PC-9 (cell line): ENCODE results near the gene WIPI1. TPM values are rescaled to one million over a fixed set of nuclear protein-coding genes. Genes with fewer than 3 reads are reported as not detected.

Experiments
- BruUV-seq: library from RNA; stranded (reverse); fragments of 400-500 nt; replicated peaks from 2 replicates; lab custom pipeline; 2021; lab: Mats Ljungman, UMichigan
- CTCF ChIA-PET: fragments of 300-600 bp; sonication (Branson Sonifier 250); formaldehyde crosslinking; loops from one replicate; lab custom pipeline; 2022; ENCODE audit warnings: antibody characterized with exemption; lab: Charles Lee
- POLR2A ChIA-PET: fragments of 300-600 bp; sonication (Branson Sonifier 250); formaldehyde crosslinking; loops from one replicate; lab custom pipeline; 2022; ENCODE audit warnings: antibody characterized with exemption; ENCODE audit not compliant: unreplicated experiment; lab: Charles Lee
- DNase-seq, 2 experiments: peaks; one replicate each; pipeline versions ENCODE4 v3.0.0 to v3.0.0-alpha.2; 2015 to 2022; ENCODE audit warnings: mixed read lengths in 1 of 2
- H2AFZ ChIP-seq: fragments of 200-600 bp; sonication (generic); 2 replicates; pipeline ENCODE4 v1.8.1; 2017; ENCODE audit warnings: antibody characterized with exemption
- H3F3A ChIP-seq: fragments of 200-600 bp; sonication (generic); 2 replicates; pipeline ENCODE4 v1.8.1; 2017; ENCODE audit warnings: antibody characterized with exemption, mild to moderate bottlenecking, low read depth; ENCODE audit not compliant: insufficient read depth
- H3K27ac ChIP-seq: fragments of 200-600 bp; sonication (generic); 2 replicates; pipeline ENCODE4 v1.6.1; 2016; ENCODE audit warnings: mixed run types
- H3K27me3 ChIP-seq: fragments of 200-600 bp; sonication (generic); 2 replicates; pipeline ENCODE4 v1.6.1; 2016; ENCODE audit warnings: low read depth, mixed run types; ENCODE audit not compliant: insufficient read depth
- H3K36me3 ChIP-seq: fragments of 200-600 bp; sonication (generic); 2 replicates; pipeline ENCODE4 v1.6.1; 2016; ENCODE audit warnings: low read depth, mixed run types
- H3K4me1 ChIP-seq: fragments of 200-600 bp; sonication (generic); replicated peaks from 2 replicates; pipeline ENCODE4 v1.6.1; 2016; ENCODE audit warnings: mixed run types; ENCODE audit not compliant: insufficient read depth
- H3K4me2 ChIP-seq: fragments of 200-600 bp; sonication (generic); 2 replicates; pipeline ENCODE4 v1.6.1; 2017; ENCODE audit warnings: mixed run types
- H3K4me3 ChIP-seq: fragments of 200-600 bp; sonication (generic); 2 replicates; pipeline ENCODE4 v1.6.1; 2016; ENCODE audit warnings: mixed run types
- H3K79me2 ChIP-seq: fragments of 200-600 bp; sonication (generic); 2 replicates; pipeline ENCODE4 v1.6.1; 2017; ENCODE audit warnings: low read depth, mixed run types
- H3K9me2 ChIP-seq: fragments of 200-600 bp; sonication (generic); 2 replicates; pipeline ENCODE4 v1.8.1; 2017; ENCODE audit warnings: mild to moderate bottlenecking; ENCODE audit not compliant: insufficient read depth
- H3K9me3 ChIP-seq: fragments of 200-600 bp; sonication (generic); 2 replicates; pipeline ENCODE4 v1.8.1; 2016; ENCODE audit warnings: low read depth; ENCODE audit not compliant: insufficient read depth
- H4K20me1 ChIP-seq: fragments of 200-600 bp; sonication (generic); 2 replicates; pipeline ENCODE4 v1.8.1; 2017; ENCODE audit not compliant: insufficient read depth
- EZH2 ChIP-seq: fragments of 200-600 bp; sonication (generic); IDR thresholded peaks from 2 replicates; pipeline ENCODE4 v1.8.0; 2017; ENCODE audit warnings: antibody characterized with exemption, low read depth
- intact Hi-C: fragments of 100-400 bp; cut with micrococcal nuclease; formaldehyde crosslinking; loops from one replicate; pipeline ENCODE4 v1.10.0; 2022; ENCODE audit not compliant: unreplicated experiment
- total RNA-seq: library from RNA; stranded (reverse); gene quantifications from 2 replicates; pipeline ENCODE4 v1.2.3, GENCODE V29; 2021
- TF ChIP-seq, protein P1 (sequence below): fragments of 200-600 bp; sonication (generic); conservative IDR thresholded peaks from 2 replicates; pipeline ENCODE4 v1.6.1; 2017; ENCODE audit warnings: mixed run types, antibody characterized with exemption, mild to moderate bottlenecking, moderate library complexity

Gene WIPI1
- total RNA-seq, 1 experiment from 2014 or later: 11.2 TPM

DNA sequence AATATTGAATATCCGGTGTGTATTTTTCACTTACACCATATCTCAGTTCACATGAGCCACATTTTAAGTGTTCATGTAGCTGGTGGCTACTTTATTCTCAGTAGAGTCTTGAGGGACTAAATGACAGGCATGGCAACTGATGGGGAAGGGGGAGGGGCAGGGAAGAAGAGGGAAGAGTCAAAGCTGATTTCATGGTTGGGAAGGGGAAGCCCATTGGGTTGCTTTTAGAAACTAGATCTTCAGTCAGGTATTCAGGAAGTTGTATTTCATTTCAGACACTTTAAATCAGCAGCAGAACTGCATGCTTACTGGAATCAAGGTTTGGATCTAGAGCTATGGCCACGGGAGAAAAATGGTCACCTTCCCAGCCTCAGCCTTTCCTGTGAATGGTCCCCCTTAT, 2.9 kb upstream of the WIPI1 start:
- Histone ChIP-seq H3K4me2 (no peak overlapping the region), H3K79me2 (no peaks in the 10 kb centered on the region), H3K36me3 (no peaks in the 10 kb centered on the region), H4K20me1 (no peaks in the 10 kb centered on the region), H2AFZ (no peak overlapping the region), H3K4me1 (peaks cover 30% of the 10 kb centered on the region), H3K27ac (no peak overlapping the region), H3K4me3 (no peak overlapping the region), H3K9me3 (no peaks in the 10 kb centered on the region), H3K9me2 (no peaks in the 10 kb centered on the region), H3K27me3 (no peaks in the 10 kb centered on the region), H3F3A (peaks cover 20% of the 10 kb centered on the region)
- BruUV-seq: no TSS peak
- no peak for DNase-seq
- intact Hi-C loops: loop anchor here (10.0 kb wide), 3 partner anchors 355 to 1745 kb away; no protein-coding TSS in a partner anchor
- CTCF ChIA-PET: no interaction called here
- TF ChIP-seq, protein P1, sequence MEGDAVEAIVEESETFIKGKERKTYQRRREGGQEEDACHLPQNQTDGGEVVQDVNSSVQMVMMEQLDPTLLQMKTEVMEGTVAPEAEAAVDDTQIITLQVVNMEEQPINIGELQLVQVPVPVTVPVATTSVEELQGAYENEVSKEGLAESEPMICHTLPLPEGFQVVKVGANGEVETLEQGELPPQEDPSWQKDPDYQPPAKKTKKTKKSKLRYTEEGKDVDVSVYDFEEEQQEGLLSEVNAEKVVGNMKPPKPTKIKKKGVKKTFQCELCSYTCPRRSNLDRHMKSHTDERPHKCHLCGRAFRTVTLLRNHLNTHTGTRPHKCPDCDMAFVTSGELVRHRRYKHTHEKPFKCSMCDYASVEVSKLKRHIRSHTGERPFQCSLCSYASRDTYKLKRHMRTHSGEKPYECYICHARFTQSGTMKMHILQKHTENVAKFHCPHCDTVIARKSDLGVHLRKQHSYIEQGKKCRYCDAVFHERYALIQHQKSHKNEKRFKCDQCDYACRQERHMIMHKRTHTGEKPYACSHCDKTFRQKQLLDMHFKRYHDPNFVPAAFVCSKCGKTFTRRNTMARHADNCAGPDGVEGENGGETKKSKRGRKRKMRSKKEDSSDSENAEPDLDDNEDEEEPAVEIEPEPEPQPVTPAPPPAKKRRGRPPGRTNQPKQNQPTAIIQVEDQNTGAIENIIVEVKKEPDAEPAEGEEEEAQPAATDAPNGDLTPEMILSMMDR: no peak
- TF ChIP-seq EZH2: no peak
- POLR2A ChIA-PET: no interaction called here

DNA sequence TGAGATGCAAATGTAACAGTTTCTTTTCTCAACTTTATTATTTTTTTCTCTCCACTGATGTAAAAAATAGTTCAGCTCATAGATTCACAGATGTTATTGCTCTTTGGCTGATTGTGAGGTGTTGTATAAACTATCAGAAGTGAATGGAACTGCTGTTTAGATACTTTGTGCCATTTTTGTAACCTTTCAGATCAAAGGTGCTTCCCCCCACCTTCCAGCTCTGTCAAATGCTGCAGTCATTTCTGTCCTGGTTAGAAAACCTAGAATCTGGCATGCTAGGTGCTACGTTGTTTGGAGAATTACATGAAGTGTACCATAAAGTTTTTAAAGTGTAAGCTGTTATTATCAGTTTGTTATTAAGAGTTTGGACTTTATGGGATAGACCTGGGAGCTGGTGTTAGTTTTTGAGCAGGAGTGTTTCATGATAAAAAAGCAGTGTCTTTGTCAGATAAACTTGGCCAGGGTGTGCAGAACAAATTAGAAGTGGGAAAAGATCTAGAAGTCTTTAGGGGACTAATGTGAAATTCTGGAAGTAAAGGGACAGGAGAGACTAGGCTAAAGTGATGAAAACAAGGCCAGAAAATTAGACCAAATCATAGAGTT, 1.8 kb upstream of the WIPI1 start:
- Histone ChIP-seq H3K27me3 (no peaks in the 10 kb centered on the region), H3K4me1 (peaks cover 34% of the 10 kb centered on the region), H3K9me3 (no peaks in the 10 kb centered on the region), H3K36me3 (no peaks in the 10 kb centered on the region), H2AFZ (no peak overlapping the region), H3F3A (peaks cover 30% of the 10 kb centered on the region), H3K79me2 (no peaks in the 10 kb centered on the region), H3K9me2 (no peaks in the 10 kb centered on the region), H3K4me2 (no peak overlapping the region), H3K4me3 (no peak overlapping the region), H3K27ac (no peak overlapping the region), H4K20me1 (no peaks in the 10 kb centered on the region)
- TF ChIP-seq, protein P1: no peak
- no peak for TF ChIP-seq EZH2
- ChIA-PET POLR2A (no interaction called here), CTCF (interaction anchor here (0.6 kb wide), 1 partner anchor 634 kb away, joined by 3 read pairs; the partner anchor contains the start of gene BPTF)
- BruUV-seq: no TSS peak
- no peak for DNase-seq
- intact Hi-C loops: no loop called here

DNA sequence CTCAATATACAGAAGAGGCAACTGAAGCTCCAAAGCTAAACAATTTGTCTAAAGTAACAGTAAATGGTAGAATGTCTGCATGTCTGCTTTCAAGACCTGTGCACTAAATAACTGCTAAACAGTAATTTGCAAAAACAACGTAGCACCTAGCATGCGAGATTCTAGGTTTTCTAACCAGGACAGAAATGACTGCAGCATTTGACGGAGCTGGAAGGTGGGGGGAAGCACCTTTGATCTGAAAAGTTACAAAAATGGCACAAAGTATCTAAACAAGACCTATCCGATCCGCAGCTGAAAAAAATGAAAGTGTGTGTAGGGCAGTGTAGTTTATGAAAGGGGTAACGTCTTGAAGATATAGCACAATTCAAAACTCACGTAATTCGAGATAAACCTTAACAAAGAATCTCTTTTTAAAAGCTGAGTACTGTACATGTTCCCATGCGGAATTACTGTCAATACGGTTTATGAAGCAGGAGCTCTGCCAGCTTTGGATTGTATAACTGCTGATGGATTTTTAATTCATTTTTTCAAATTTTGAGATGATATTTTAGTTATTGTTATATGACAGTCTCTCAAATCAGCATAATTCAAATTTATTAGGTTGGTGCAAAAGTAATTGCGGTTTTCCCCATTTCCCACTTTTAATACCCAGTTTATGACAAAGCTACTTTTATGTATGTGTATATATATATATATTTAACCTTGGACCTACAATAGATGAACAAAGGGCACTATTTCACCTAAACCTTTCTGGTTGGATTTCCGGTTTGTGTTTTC, 1.2 kb upstream of the WIPI1 start:
- intact Hi-C loops: no loop called here
- Histone ChIP-seq H2AFZ (peak overlapping the region; percentile 79), H3K4me3 (peak overlapping the region; percentile 59), H3K4me2 (peak overlapping the region; percentile 87), H3K79me2 (no peaks in the 10 kb centered on the region), H3F3A (peaks cover 30% of the 10 kb centered on the region), H3K27me3 (no peaks in the 10 kb centered on the region), H3K36me3 (no peaks in the 10 kb centered on the region), H3K9me2 (no peaks in the 10 kb centered on the region), H3K27ac (no peak overlapping the region), H4K20me1 (no peaks in the 10 kb centered on the region), H3K9me3 (no peaks in the 10 kb centered on the region), H3K4me1 (peaks cover 34% of the 10 kb centered on the region)
- ChIA-PET POLR2A (interaction anchor here (0.6 kb wide), 1 partner anchor 742 kb away, joined by 4 read pairs; no protein-coding TSS in a partner anchor), CTCF (interaction anchor here (0.6 to 0.9 kb wide), 4 partner anchors 23 to 633 kb away, joined by 3 to 14 read pairs (median 4); partner anchors contain the start of genes AMZ2 and BPTF)
- no TSS peak for BruUV-seq
- DNase-seq: no peak
- no peak for TF ChIP-seq EZH2
- TF ChIP-seq, protein P1: no peak
